ENCODE data around the gene CCDC159. TPM values are rescaled to one million over a fixed set of nuclear protein-coding genes. Genes with fewer than 3 reads are reported as not detected.
A peak's percentile ranks its signal among the peaks of the same experiment; 100 is the strongest.
"Not testable (repeated sequence)": the region's sequence is repeated elsewhere in the genome, so short reads cannot be mapped to it uniquely, and the experiment has no call there.

Gene CCDC159
- polyA plus RNA-seq, 5 donors = 34.9 to 52.9 (median 45.6) TPM

DNA sequence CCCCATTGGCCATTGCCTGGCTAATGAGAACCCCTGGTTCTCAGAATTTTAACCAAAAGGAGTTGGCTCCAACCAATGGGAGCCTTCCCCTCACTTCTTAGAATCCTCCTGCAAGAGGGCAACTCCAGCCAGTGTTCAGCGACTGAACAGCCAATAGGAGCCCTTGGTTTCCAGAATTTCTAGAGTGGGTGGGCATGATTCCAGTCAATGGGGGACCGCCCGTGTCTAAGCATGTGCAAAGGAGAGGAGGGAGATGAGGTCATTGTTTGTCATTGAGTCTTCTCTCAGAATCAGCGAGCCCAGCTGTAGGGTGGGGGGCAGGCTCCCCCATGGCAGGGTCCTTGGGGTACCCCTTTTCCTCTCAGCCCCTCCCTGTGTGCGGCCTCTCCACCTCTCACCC, 18.6 kb downstream of the CCDC159 start:
- DNase-seq = no peak

GRCh38 chr19:11365557-11366117, 19.3 kb downstream of the CCDC159 start:
- DNase-seq = no peak

- DNase-seq = no peak
Observed at GRCh38 chr19:11367528-11367927, 21.2 kb downstream of the CCDC159 start.

GRCh38 chr19:11370744-11371143, 24.4 kb downstream of the CCDC159 start:
- DNase-seq = no peak

DNA sequence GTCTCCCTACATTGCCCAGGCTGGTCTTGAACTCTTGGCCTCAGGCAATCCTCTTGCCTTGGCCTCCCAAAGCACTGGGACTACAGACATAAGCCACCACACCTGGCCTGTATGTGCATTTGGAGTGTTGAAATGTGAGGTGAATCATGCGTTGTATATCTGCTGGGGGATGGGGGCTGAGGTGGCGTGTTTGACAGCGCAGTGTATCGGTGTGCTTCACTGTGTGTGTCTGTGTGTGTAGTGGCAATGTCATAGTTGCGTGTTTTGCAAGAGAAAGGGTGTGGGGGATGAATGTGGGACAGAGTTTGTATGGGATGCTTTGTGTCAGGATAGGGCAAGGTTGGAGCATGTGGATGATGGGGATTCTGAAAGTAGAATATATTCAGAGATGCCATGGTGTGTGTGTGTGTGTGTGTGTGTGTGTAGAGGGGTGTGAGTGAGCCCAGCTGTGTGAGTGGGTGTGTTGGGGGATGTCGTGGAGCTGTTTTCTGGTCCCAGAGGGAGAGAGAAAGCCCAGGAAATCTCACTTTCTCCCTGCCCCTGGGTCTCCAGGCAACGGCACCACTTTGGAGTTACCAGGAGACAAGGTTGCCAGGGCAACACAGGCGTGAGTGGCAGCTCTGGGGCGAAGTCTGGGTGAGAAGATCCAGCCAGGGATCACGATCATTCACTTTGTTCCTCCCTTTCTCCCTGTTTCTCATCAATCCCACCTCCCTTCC, 27.0 kb downstream of the CCDC159 start:
- DNase-seq = peak in 1 of 2 donors; percentile 40

- DNase-seq = no peak
Observed at GRCh38 chr19:11373885-11374432, 27.6 kb downstream of the CCDC159 start.

DNA sequence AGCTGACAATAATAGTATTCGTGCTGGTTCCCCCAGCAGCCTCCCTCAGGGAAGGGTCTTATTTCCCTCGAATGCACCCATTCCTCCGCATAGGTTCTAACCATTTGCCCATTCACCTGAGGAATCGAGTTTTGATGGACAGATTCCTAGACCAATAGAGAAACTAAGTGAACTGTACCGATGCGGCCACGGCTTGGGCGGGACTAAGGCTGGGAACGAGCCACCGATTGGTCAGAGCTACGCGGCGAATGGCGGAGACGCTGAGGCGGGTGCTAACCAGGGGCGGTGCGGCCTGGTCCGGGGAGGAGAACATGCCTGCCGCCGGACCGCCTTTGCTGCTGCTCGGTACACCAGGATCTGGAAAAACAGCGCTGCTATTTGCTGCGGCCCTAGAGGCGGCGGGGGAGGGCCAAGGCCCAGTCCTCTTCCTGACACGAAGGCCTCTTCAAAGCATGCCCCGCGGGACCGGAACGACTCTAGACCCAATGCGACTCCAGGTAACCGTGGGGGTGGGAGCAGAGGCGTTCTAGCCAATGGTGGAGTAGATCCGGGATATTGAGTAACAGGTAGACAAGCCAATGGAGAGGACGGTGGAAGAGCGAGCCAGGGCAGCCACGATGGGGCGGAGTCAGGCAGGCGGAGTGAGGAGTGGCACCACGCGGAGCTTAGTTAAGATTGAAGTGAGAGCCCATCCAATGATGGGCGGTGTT, 28.3 kb downstream of the CCDC159 start, which contains the start of gene SWSAP1:
SWSAP1 (plus strand) TSS at position 234 of the 710 bp plus-strand sequence; CDS start at position 249, 15 bp downstream.
- DNase-seq = peak; percentile 98 to 99

GRCh38 chr19:11375143-11375948, 29.0 kb downstream of the CCDC159 start:
- DNase-seq = no peak

GRCh38 chr19:11377237-11377636, 30.9 kb downstream of the CCDC159 start:
- DNase-seq = no peak

DNA sequence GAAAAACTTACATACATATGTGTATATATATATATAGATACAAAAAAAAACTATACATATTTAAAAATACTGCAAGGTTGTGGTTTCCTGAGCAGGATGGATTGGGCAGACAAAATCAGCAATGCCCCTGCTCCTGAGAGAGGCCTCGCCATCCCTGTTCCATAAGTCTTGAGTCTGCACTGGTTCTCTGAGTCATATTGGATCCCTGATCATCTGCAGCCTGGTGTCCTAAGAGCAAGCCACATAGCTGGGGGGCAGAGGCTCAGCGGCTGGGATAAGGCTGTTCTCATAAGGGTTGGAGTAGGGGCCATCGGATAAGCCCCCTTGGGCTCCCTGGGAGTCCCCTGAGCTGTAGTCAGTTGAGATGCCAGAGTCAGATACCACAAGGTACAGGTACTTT, 31.4 kb downstream of the CCDC159 start:
- DNase-seq = no peak

GRCh38 chr19:11378319-11379189, 32.2 kb downstream of the CCDC159 start:
- no peak for DNase-seq

GRCh38 chr19:11379269-11379845, 33.0 kb downstream of the CCDC159 start:
- not testable (repeated sequence) for DNase-seq

GRCh38 chr19:11379857-11380350, 33.6 kb downstream of the CCDC159 start:
- no peak for DNase-seq

DNA sequence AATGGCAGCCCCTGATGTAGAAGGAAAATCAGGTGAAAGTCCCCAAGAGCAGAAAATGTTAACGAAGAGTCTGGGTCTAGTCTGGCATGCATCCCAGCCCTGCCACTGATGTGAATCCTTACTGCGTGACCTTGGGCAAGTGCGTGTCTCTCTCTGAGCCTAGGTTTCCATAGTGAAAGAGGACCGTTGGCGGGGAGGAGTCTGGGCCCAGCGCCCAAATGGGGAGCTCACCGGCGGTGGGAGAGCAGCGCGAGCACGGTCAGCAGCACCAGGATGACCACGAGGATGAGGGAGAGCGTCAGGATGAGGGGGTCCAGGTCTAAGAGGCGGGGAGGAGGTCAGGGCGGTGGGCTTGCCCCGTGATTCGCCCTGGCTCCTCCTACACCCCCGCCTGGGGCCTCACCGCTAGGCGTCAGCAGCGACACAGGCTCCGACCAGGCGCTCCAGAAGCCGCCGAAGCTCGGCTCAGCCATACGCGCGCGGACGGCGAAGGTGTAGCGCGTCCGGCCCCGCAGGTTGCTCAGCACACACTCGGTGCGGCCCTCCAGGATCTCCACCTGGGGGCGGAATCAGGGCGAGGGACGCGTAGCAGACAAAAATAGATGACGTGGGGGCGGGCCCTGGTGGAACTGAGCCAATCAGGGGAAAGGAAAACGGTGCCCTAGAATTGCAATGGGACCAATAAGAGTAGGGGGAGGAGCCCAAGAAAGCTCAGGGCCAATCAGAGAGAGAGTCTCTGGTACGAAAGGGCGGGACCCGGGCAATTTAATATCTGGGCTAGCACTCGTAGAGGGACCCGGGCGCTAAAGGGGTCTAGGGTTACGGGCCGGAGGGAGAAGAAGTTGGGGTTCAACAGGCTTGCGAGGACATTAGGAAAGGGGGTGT, 34.6 kb downstream of the CCDC159 start:
- DNase-seq = peak; percentile 93 to 96

DNA sequence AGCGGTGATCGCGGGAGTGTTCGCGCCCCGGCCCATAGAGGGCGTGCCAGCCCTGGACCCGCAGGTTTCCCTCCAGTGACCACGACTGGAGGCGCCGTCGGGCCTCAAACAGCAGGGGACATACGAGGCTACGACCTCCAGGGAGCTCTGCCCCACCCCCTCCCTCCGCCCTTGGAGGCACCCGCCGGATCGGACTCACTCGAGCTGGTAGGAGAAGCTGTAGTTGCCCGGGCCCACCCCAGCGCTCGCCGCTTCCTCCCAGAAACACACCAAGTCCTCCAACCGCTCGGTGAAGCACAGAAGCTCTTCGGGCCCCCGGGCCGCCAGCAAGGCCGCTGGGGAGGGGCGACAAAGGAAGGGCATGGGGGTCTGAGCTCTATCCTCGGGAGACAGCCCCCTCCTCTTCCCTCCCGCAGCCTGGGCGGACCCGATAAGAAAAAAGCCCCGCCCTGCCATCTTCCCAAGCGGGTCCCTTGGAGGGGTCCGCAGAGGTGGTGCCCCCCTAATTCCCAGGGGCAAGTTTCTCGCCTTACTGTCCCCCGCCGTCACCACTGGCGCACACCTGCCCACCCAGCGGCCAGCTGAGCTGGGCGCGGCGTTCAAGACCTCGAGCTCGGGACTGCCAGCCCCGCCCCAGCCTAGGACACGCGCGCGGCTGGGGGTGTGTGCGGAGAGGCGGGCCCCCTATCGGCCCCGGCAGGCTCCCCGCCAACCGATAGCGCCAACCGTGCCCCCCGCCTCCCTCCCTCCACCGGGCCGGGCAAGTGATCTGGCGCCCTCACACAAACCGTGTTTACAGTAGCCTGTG, 36.8 kb downstream of the CCDC159 start:
- DNase-seq = peak; percentile 17 to 40

DNA sequence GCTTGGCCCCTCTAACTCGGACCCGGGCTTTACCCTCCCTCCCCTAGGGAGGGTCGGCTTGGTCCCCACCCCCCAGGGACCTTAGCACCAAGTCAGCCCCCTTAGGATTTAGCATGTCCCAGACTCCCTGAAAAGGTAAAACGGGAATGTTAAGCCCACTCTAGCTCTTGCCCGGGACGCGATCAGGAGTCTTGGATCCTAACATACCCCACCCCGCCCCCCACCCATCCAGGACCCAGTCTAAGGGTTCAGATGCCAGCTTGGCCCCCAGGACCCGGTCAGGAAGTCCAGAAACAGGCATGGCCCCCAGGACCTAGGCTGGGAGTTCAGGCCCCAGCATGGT, 37.4 kb downstream of the CCDC159 start:
- peak in 1 of 2 donors; percentile 25 for DNase-seq

GRCh38 chr19:11384778-11385129, 38.4 kb downstream of the CCDC159 start:
- DNase-seq = no peak
